ENCODE results near the gene NCCRP1. TPM values are rescaled to one million over a fixed set of nuclear protein-coding genes. Genes with fewer than 3 reads are reported as not detected.

Gene NCCRP1
- total RNA-seq, 1 experiment from 2014 or later = 23.2 TPM

- no peak for TF ChIP-seq CTCF (conservative IDR thresholded peaks at IDR 0.05)
- no peak for TF ChIP-seq EZH2 (IDR thresholded peaks at IDR 0.05; ENCODE audit: low read depth)
- POLR2A ChIA-PET (ENCODE audit: unreplicated experiment) = no interaction called here
- Histone ChIP-seq H3K27me3 (ENCODE audit: insufficient read depth, low read depth) (peaks cover 11% of the 10 kb centered on the region; the same call in 1 of the 2 replicates), H3K79me2 (ENCODE audit: low read depth) (no peaks in the 10 kb centered on the region), H3K9me2 (ENCODE audit: insufficient read depth) (no peaks in the 10 kb centered on the region), H3K4me3 (no peak overlapping the region), H3K9me3 (ENCODE audit: insufficient read depth, low read depth) (no peaks in the 10 kb centered on the region), H3K27ac (no peak overlapping the region), H3F3A (ENCODE audit: insufficient read depth, low read depth) (no peaks in the 10 kb centered on the region), H3K4me1 (replicated peaks; ENCODE audit: insufficient read depth) (no peaks in the 10 kb centered on the region), H3K4me2 (no peak overlapping the region), H2AFZ (no peak overlapping the region), H4K20me1 (ENCODE audit: insufficient read depth) (no peaks in the 10 kb centered on the region), H3K36me3 (ENCODE audit: low read depth) (no peaks in the 10 kb centered on the region)
- intact Hi-C loops (cut with micrococcal nuclease; ENCODE audit: unreplicated experiment) = no loop called here
- no TSS peak for BruUV-seq (replicated peaks)
- no peak for DNase-seq
- CTCF ChIA-PET = interaction anchor here (0.7 kb wide), 2 partner anchors 56 to 62 kb away, joined by 4 to 20 read pairs; no protein-coding TSS in a partner anchor
Observed at GRCh38 chr19:39251081-39251480, 54.3 kb downstream of the NCCRP1 start.

Other genes with a start within 250 kb of the NCCRP1 start
- 8.1 and 11.1 TPM in 2 replicates for gene FBXO17, start 221.2 kb upstream of the NCCRP1 start, total RNA-seq (2021)
- 48.5 and 88.9 TPM in 2 replicates for gene FBXO27, start 164.4 kb upstream of the NCCRP1 start, total RNA-seq (2021)
- gene ACP7, start 112.6 kb upstream of the NCCRP1 start, total RNA-seq (2021) = 3.8 and 5.4 TPM in 2 replicates
- gene PAK4, start 71.2 kb upstream of the NCCRP1 start, total RNA-seq (2021) = 77.8 and 90.2 TPM in 2 replicates
- not detected in 2 replicates for gene SYCN, start 7.3 kb downstream of the NCCRP1 start, total RNA-seq (2021)
- not detected in 2 replicates for gene IFNL3, start 48.0 kb downstream of the NCCRP1 start, total RNA-seq (2021)
- gene IFNL4, start 51.9 kb downstream of the NCCRP1 start, total RNA-seq (2021) = not detected in 2 replicates
- gene IFNL2, start 71.4 kb downstream of the NCCRP1 start, total RNA-seq (2021) = not detected in 2 replicates
- gene IFNL1, start 99.4 kb downstream of the NCCRP1 start, total RNA-seq (2021) = not detected in 2 replicates
- gene LRFN1, start 123.9 kb downstream of the NCCRP1 start, total RNA-seq (2021) = 2.3 and 4.0 TPM in 2 replicates
- gene GMFG, start 139.1 kb downstream of the NCCRP1 start, total RNA-seq (2021) = 0.78 TPM in 1 of 2 replicates, not detected in the other
- gene SAMD4B, start 145.5 kb downstream of the NCCRP1 start, total RNA-seq (2021) = 152 and 163 TPM in 2 replicates
- gene PAF1, start 194.1 kb downstream of the NCCRP1 start, total RNA-seq (2021) = 54.3 and 61.1 TPM in 2 replicates
- 18.6 and 30.9 TPM in 2 replicates for gene MED29, start 194.4 kb downstream of the NCCRP1 start, total RNA-seq (2021)
- gene ZFP36, start 209.9 kb downstream of the NCCRP1 start, total RNA-seq (2021) = 31.0 and 36.3 TPM in 2 replicates
- gene PLEKHG2, start 215.7 kb downstream of the NCCRP1 start, total RNA-seq (2021) = 26.1 and 32.1 TPM in 2 replicates
- 2,510 and 2,860 TPM in 2 replicates for gene RPS16, start 239.0 kb downstream of the NCCRP1 start, total RNA-seq (2021)
- 99.7 and 118 TPM in 2 replicates for gene SUPT5H, start 248.6 kb downstream of the NCCRP1 start, total RNA-seq (2021)

All from PC-9 (cell line).